ENCODE data around the gene CCDC40. TPM values are rescaled to one million over a fixed set of nuclear protein-coding genes. Genes with fewer than 3 reads are reported as not detected.

Gene CCDC40
- total and polyA plus RNA-seq, 10 donors = 0.30 to 8.3 (median 2.3) TPM

DNA sequence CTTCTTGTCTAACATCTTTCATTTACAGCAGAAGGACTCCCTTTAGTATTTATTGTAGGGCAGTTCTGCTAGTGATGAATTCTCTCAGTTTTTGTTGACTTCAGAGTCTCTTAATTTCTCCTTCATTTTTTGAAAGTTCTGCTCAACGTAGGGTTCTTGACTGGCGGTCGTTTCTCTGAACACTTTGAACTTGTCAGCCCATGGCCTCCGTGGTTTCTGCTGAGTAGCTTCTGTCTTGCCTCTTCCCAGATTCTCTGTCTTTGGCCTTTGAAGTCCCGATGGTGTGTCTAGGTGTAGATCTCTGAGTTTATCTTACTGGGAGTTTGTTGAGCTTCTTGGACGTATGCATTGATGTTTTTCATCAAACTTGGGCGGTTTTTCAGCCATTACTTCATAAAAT, 78.3 kb downstream of the CCDC40 start:
- peaks cover 0 to 10% (median 5%) of the 10 kb centered on the region in 6 donors for H3K4me1 ChIP-seq
- H3K36me3 ChIP-seq = peaks cover 0 to 68% (median 0%) of the 10 kb centered on the region in 6 donors
- H3K27me3 ChIP-seq (replicated peaks in 1 of 7) = no peaks in the 10 kb centered on the region
- peaks cover 0 to 10% (median 0%) of the 10 kb centered on the region in 8 donors for H3K9me3 ChIP-seq
- DNase-seq = no peak
- 73 to 88% (median 85%) methylated on average over 7 of the region's 7 CpGs for WGBS, 5 donors
- TF ChIP-seq POLR2A (IDR thresholded peaks at IDR 0.05) = no peak
- TF ChIP-seq POLR2AphosphoS5 (IDR thresholded peaks at IDR 0.05) = no peak
- TF ChIP-seq, protein P1, sequence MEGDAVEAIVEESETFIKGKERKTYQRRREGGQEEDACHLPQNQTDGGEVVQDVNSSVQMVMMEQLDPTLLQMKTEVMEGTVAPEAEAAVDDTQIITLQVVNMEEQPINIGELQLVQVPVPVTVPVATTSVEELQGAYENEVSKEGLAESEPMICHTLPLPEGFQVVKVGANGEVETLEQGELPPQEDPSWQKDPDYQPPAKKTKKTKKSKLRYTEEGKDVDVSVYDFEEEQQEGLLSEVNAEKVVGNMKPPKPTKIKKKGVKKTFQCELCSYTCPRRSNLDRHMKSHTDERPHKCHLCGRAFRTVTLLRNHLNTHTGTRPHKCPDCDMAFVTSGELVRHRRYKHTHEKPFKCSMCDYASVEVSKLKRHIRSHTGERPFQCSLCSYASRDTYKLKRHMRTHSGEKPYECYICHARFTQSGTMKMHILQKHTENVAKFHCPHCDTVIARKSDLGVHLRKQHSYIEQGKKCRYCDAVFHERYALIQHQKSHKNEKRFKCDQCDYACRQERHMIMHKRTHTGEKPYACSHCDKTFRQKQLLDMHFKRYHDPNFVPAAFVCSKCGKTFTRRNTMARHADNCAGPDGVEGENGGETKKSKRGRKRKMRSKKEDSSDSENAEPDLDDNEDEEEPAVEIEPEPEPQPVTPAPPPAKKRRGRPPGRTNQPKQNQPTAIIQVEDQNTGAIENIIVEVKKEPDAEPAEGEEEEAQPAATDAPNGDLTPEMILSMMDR (IDR thresholded peaks at IDR 0.05 in 8 of 11, conservative IDR thresholded peaks at IDR 0.05 in 3 of 11) = no peak
- no peak overlapping the region for H3K27ac ChIP-seq
- intact Hi-C loops (cut with DNase I; ENCODE audit: low total_unique reads) = no loop called here
- H3K4me3 ChIP-seq = no peak overlapping the region

- WGBS, 5 donors = 89 to 91% (median 90%) methylated on average over 8 of the region's 8 CpGs
- no peak overlapping the region for H3K27ac ChIP-seq
- intact Hi-C loops (cut with DNase I; ENCODE audit: low total_unique reads) = no loop called here
These were observed 78.7 kb downstream of the CCDC40 start for GRCh38 chr17:80115159-80115558.

DNA sequence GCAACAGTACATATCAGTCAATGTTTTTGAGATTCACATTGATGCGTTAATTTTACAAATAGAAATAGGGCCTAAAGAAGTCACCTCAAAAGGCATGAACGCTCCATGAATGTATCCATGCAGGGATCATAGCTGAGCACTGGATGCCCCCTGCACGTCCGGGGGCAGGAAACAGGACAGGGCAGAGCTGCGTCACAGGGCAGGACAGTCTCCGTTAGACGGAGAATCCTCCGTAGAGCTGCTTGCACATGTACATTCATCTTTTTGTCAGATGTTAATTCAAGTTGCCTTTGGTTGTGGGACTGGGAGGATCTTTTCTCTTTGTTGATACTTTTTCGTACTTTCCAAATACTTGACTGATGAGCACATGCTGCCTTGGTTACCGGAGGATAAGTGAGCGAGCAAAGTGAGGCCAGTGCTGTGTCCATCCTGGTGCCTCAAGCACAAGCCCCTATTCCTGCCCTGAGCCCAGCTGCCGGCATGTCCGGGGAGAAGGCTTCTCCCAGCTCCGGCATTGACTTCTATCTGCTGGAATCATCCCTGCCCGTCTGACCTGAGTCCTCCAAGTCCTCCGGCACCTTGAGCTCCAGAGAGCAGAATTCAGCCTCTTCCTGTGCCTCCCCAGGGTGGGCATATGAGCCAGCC, 80.0 kb downstream of the CCDC40 start:
- no peak for DNase-seq
- no peaks in the 10 kb centered on the region for H3K27me3 ChIP-seq (replicated peaks in 1 of 7)
- peaks cover 0 to 10% (median 4%) of the 10 kb centered on the region in 6 donors for H3K4me1 ChIP-seq
- H3K36me3 ChIP-seq = peaks cover 0 to 54% (median 0%) of the 10 kb centered on the region in 6 donors
- no peak overlapping the region for H3K4me3 ChIP-seq
- no peak overlapping the region for H3K27ac ChIP-seq
- WGBS, 5 donors = 75 to 90% (median 86%) methylated on average over 16 of the region's 16 CpGs
- peaks cover 0 to 10% (median 0%) of the 10 kb centered on the region in 8 donors for H3K9me3 ChIP-seq
- intact Hi-C loops (cut with DNase I; ENCODE audit: low total_unique reads) = no loop called here
- TF ChIP-seq, protein P1 (IDR thresholded peaks at IDR 0.05 in 8 of 11, conservative IDR thresholded peaks at IDR 0.05 in 3 of 11) = no peak
- peak in 2 of 3 donors; percentile 18 to 31 for TF ChIP-seq POLR2AphosphoS5 (IDR thresholded peaks at IDR 0.05)
- TF ChIP-seq POLR2A (IDR thresholded peaks at IDR 0.05) = no peak

More at GRCh38 chr17:80115159-80115558, 78.7 kb downstream of the CCDC40 start:
- Histone ChIP-seq H3K36me3 (peaks cover 0 to 65% (median 0%) of the 10 kb centered on the region in 6 donors), H3K27me3 (replicated peaks in 1 of 7) (no peaks in the 10 kb centered on the region), H3K9me3 (peaks cover 0 to 10% (median 0%) of the 10 kb centered on the region in 8 donors), H3K4me1 (peaks cover 0 to 10% (median 4%) of the 10 kb centered on the region in 6 donors), H3K4me3 (no peak overlapping the region)
- TF ChIP-seq, protein P1 (IDR thresholded peaks at IDR 0.05 in 8 of 11, conservative IDR thresholded peaks at IDR 0.05 in 3 of 11) = no peak
- no peak for TF ChIP-seq POLR2A (IDR thresholded peaks at IDR 0.05)
- TF ChIP-seq POLR2AphosphoS5 (IDR thresholded peaks at IDR 0.05) = no peak
- DNase-seq = no peak

GRCh38 chr17:80116921-80117380, 80.5 kb downstream of the CCDC40 start:
- Histone ChIP-seq H3K4me1 (peaks cover 0 to 10% (median 4%) of the 10 kb centered on the region in 6 donors), H3K36me3 (peaks cover 0 to 49% (median 0%) of the 10 kb centered on the region in 6 donors), H3K4me3 (no peak overlapping the region), H3K27me3 (replicated peaks in 1 of 7) (no peaks in the 10 kb centered on the region), H3K27ac (no peak overlapping the region), H3K9me3 (peaks cover 0 to 10% (median 0%) of the 10 kb centered on the region in 8 donors)
- DNase-seq = peak; percentile 53
- no peak for TF ChIP-seq POLR2A (IDR thresholded peaks at IDR 0.05)
- peak in 1 of 3 donors; percentile 19 for TF ChIP-seq POLR2AphosphoS5 (IDR thresholded peaks at IDR 0.05)
- intact Hi-C loops (cut with DNase I; ENCODE audit: low total_unique reads) = no loop called here
- WGBS, 5 donors = 88 to 94% (median 91%) methylated on average over 12 to 13 of the region's 13 CpGs

Measured in spleen (tissue), 11 donors.